HG03039 (cell line): ENCODE results near the gene PBX2.
"Not testable (repeated sequence)": the region's sequence is repeated elsewhere in the genome, so short reads cannot be mapped to it uniquely, and the experiment has no call there.

Experiments
- ATAC-seq: cut with Tn5 transposase; IDR thresholded peaks from one replicate; pipeline ENCODE4 v1.9.1; 2021; ENCODE audit warnings: mild to moderate bottlenecking, moderate library complexity; ENCODE audit not compliant: unreplicated experiment

PBX2 gene

DNA sequence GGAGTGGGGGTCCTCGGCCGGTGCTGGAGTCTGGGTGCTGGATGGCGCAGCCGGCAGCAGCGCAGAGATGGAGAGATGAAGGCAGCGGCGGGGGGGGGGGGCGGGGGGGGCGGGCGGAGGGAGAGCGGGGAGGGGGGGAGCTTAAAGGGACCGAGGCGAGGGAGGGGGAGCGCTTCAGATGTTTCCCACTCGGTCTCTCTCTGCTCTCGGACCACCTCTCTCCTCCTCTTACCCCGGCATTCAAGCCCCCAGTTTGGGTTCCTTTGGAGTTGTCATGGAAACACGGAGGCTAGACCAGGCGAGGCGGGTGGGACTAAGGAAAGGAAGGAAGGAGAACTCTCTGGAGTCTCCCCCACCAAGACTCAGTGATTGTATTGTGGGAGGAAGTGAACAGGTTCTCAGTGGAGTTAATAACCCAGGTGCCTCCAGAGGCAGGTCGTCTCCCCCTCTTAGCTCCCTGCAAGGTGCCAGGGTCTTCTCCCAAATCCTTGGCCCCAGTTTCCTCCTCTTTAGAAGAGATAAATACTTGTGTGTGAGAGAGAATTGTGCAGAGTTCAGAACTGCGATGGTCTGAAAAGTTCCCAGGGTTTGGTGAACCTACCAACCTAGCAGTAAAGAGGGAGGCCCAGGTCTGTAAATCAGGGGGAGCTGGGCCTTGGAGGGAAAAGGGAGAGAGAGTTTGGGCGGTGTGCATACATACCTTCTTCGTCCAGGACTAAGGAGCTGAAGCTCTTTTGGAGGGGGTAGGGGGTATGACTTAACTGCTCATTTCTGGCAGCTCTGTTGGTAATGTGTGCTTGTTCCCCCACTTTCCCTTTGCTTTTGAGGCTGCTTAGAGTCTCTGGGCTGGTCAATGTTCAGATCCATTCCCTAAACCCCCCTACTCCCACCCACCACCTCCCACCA is 37.9 kb downstream of the PBX2 start, which contains the start of gene PRRT1:
Gene PRRT1, minus strand, starts transcription at position 77 of the 906 bp plus-strand sequence. CDS start 112 bp downstream, outside the sequence.
- no peak for ATAC-seq

DNA sequence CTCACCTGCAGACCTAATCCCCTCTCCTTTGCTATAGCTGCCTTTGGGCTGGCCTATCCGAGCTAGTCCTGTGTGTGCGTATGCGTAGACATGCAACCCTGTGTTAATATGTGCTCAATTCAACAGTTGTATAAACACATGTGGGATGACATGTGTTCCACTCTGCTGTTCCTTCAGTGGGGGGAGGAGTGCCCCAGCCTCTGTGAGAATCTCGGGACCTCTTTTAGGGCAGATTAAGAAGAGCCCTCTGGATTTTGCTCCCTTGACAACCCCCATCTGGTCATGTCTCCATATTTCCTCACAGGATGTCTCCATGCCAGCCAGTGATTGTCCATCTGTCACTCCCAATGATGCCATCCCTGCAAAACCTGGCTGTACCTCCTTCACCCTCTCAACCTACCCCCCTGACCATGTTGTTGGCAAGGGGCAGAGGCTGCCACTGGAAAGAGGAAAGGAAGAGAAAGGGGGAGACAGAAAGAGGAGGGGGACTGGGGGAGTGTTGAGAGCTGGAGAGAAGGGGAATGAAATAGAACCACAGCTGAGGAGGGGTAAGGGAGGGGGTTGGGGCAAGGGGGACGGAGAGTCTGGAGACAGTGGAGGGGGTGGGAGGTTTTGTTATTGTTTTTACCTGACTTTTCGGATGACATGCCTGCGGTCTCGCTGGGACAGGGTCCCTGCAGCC is 38.7 kb downstream of the PBX2 start:
- no peak for ATAC-seq

GRCh38 chr6:32149932-32150870 is 39.8 kb downstream of the PBX2 start:
- ATAC-seq, result no peak

- no peak for ATAC-seq
Measured at GRCh38 chr6:32149092-32149755, 40.8 kb downstream of the PBX2 start.

GRCh38 chr6:32148289-32149091 is 41.5 kb downstream of the PBX2 start:
- no peak for ATAC-seq

GRCh38 chr6:32147401-32148132 is 42.4 kb downstream of the PBX2 start:
- no peak for ATAC-seq

DNA sequence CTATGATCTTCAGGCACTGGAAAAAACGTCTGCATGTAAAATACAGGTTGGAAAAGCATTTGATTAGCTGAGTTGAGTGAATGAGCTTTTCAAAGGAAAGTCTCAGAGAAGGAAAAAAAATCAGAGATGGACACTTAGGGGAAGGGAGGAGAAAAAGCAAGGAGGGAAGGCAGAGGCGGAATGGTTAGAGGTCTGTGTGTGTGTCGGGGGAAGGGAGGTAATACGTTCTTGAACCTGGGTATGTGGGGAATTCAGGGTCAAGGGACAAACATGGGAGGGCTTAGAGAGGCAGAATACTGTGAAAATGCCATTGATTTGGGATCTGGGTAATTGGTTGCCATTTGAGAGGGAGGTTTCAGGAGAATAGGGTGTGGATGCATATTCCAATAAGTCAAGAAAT is 43.3 kb downstream of the PBX2 start:
- no peak for ATAC-seq

- no peak for ATAC-seq
Measured at GRCh38 chr6:32146287-32146686, 43.7 kb downstream of the PBX2 start.

GRCh38 chr6:32144238-32144637 is 45.8 kb downstream of the PBX2 start:
- not testable (repeated sequence) for ATAC-seq

- no peak for ATAC-seq
Measured at GRCh38 chr6:32140420-32141046, 49.5 kb downstream of the PBX2 start.

- no peak for ATAC-seq
Measured at GRCh38 chr6:32139590-32139989, 50.4 kb downstream of the PBX2 start.

GRCh38 chr6:32137454-32137853 is 52.5 kb downstream of the PBX2 start:
- ATAC-seq, result no peak
